ENCODE results near the gene MBNL3.

DNA sequence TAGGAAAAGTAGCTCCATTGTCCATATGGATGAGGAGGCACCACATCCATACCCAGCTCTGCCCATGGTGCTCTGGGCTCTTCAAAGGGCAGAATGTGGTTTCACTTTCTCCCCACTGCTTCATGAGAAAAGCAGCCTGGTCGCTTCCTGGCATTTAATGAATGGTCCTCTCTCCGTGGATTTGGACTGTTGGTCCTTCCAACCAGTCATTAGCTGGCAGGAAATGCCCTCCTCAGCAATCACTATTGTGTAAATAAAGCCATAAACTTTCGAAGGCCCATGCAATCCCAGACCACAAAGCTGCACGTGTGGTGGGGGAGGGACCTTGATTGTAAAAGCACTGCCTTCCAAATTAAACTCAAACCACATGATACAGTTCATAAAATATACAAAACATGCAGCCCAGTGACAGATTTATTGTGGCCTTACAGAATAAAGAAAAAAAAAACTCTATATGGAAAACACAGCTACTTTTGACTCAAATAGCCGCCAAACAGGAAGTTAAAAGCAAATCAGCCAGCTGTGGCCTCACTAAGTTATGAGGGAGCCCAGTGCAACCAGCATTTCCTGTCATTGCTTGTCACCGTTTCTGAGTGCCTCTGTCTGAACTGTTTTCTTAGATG, 8.1 kb downstream of the MBNL3 start:
- TF ChIP-seq, protein P1, sequence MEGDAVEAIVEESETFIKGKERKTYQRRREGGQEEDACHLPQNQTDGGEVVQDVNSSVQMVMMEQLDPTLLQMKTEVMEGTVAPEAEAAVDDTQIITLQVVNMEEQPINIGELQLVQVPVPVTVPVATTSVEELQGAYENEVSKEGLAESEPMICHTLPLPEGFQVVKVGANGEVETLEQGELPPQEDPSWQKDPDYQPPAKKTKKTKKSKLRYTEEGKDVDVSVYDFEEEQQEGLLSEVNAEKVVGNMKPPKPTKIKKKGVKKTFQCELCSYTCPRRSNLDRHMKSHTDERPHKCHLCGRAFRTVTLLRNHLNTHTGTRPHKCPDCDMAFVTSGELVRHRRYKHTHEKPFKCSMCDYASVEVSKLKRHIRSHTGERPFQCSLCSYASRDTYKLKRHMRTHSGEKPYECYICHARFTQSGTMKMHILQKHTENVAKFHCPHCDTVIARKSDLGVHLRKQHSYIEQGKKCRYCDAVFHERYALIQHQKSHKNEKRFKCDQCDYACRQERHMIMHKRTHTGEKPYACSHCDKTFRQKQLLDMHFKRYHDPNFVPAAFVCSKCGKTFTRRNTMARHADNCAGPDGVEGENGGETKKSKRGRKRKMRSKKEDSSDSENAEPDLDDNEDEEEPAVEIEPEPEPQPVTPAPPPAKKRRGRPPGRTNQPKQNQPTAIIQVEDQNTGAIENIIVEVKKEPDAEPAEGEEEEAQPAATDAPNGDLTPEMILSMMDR (IDR thresholded peaks at IDR 0.05 in 4 of 5, conservative IDR thresholded peaks at IDR 0.05 in 1 of 5): no peak
- TF ChIP-seq POLR2A (IDR thresholded peaks at IDR 0.05): no peak
